ENCODE data around the gene NOS1AP. TPM values are rescaled to one million over a fixed set of nuclear protein-coding genes. Genes with fewer than 3 reads are reported as not detected.
"Not testable (repeated sequence)": the region's sequence is repeated elsewhere in the genome, so short reads cannot be mapped to it uniquely, and the experiment has no call there.

Gene NOS1AP
- polyA plus RNA-seq, 1 donor = 1.1 TPM

DNA sequence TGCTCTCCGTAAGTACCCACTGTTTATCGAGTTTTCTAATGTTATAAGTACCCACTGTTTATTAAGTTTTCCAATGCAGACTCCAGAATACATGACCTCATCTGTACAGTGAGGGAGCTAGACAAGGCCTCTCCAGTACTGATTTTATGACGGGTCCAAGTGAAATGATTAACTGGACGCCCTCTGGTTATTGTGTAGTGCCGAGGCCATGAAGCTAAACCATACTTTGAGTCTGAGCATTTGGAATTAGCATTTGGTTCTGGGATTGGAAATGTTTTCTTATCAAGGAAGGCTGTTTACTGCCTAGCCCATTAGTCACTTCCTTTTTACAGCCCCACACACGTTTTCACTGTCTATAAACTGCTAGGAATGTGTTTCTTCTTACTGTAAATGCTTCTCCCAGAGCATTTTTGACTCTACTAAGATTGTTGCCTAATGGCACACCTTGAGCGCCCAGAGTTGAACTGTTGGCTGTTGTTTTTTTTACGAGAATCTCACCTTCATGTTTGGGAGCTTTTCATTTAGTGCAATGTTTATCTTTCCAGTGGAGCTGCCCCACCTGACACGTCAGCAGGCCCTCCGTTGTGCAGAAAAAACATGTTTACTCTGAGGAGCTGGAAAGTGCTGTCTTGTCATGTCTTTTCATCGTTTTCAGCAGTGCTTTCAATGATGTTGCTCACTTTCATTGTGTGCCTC is 280.3 kb downstream of the NOS1AP start:
- no peak for DNase-seq

- DNase-seq = no peak
Measured at GRCh38 chr1:162351246-162351842, 281.9 kb downstream of the NOS1AP start.

GRCh38 chr1:162351874-162352273 is 282.4 kb downstream of the NOS1AP start:
- not testable (repeated sequence) for DNase-seq

- no peak for DNase-seq
Measured at GRCh38 chr1:162353078-162353477, 283.6 kb downstream of the NOS1AP start.

GRCh38 chr1:162353702-162354101 is 284.2 kb downstream of the NOS1AP start:
- no peak for DNase-seq

GRCh38 chr1:162357681-162358266 is 288.3 kb downstream of the NOS1AP start:
- no peak for DNase-seq

GRCh38 chr1:162358928-162359327 is 289.4 kb downstream of the NOS1AP start:
- no peak for DNase-seq

DNA sequence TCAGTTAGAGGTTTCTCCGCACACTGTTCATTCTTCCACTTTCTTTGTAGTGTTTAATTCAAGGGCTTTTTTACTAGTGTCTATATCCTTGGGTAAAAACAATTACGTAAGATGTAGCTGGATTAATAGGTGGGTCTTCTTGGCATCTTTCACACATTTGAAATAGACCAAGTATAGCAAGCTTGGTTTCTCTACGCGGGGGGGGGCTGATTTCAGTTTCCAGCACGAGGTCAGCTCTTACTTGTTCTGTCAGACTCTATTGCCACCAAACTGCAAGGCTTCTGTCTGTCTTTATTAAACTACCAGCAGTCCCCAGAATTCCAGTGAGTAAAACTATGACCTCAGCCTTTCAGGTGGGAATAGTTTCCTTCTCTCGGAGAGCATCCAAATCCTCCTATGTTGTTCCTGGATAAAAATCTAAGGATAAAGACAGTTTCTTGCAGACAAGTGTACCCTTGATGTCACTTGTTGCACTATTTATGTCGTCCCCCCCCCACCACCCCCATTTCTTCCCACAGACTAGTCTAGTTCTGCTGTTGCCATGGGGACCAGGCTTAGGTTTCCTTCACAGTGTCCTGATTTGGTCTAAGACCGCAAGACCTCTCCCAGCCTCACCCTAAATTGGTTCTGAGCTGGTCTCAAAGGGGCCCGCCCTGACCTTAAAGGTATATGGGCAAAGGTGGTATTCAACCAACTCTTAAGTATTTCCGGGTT is 290.2 kb downstream of the NOS1AP start:
- no peak for DNase-seq

- no peak for DNase-seq
Measured at GRCh38 chr1:162360237-162360873, 290.9 kb downstream of the NOS1AP start.

DNA sequence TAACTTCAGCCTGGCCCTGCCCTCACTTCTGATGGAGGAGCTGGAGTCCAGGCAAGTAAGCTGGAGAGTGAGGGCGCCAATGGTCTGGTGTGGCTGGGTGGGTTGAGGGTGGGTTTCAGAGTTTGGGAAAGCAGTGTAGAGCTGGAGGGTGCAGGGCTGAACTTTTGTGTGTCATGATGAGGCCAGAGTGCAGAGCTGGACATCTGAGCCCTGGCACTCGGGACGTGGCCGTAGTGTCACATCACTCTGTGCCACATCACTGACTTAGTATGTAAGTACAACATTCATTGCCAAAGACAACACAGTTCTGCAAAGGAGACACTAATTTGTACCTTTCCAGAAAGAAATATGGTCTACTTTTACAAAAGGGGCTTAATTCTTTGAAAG is 291.4 kb downstream of the NOS1AP start:
- no peak for DNase-seq

DNA sequence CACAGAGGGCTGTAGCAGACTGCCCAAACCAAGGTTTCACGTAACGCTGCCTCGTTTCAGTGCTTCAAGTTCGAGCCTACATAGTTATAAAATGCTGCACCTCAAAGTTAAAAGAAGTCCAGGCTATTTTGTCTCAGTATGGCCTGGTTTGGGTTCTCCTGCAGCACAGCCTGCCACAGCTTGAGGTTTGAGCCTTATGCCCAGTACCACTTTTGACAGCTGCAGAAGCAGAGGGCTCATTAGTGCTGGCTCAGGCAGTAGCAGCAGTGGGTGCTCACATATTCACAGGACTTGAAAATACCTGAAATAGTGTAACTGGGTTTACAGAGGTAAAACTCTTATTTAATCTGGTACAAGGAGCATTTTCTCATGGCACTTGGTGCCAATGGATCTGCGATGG is 291.9 kb downstream of the NOS1AP start:
- DNase-seq = no peak

- no peak for DNase-seq
Measured at GRCh38 chr1:162363823-162364222, 294.3 kb downstream of the NOS1AP start.

GRCh38 chr1:162364498-162364897 is 295.0 kb downstream of the NOS1AP start:
- no peak for DNase-seq

- no peak for DNase-seq
Measured at GRCh38 chr1:162365284-162366020, 296.0 kb downstream of the NOS1AP start.

GRCh38 chr1:162366149-162366548 is 296.7 kb downstream of the NOS1AP start:
- DNase-seq = no peak

- no peak for DNase-seq
Measured at GRCh38 chr1:162366671-162367070, 297.2 kb downstream of the NOS1AP start.

DNA sequence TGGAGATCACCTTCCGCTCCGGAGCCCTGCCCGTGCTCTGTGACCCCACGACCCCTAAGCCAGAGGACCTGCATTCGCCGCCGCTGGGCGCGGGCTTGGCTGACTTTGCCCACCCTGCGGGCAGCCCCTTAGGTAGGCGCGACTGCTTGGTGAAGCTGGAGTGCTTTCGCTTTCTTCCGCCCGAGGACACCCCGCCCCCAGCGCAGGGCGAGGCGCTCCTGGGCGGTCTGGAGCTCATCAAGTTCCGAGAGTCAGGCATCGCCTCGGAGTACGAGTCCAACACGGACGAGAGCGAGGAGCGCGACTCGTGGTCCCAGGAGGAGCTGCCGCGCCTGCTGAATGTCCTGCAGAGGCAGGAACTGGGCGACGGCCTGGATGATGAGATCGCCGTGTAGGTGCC is 297.6 kb downstream of the NOS1AP start:
- DNase-seq = no peak

GRCh38 chr1:162367772-162368171 is 298.3 kb downstream of the NOS1AP start:
- DNase-seq = no peak

GRCh38 chr1:162368451-162368850 is 299.0 kb downstream of the NOS1AP start:
- DNase-seq = no peak

GRCh38 chr1:162369571-162369970 is 300.1 kb downstream of the NOS1AP start:
- no peak for DNase-seq

- no peak for DNase-seq
Measured at GRCh38 chr1:162370161-162370560, 300.7 kb downstream of the NOS1AP start.

- no peak for DNase-seq
Measured at GRCh38 chr1:162370721-162371120, 301.2 kb downstream of the NOS1AP start.
